Natural killer cell treated with Interleukin-12 subunit alpha and Interleukin-12 subunit beta and Interleukin-15 and Interleukin-18, amount 100 ng/mL, for 72 hours (primary cell): ENCODE data around the gene PCMTD2. TPM values are rescaled to one million over a fixed set of nuclear protein-coding genes. Genes with fewer than 3 reads are reported as not detected.
"Not testable (repeated sequence)": the region's sequence is repeated elsewhere in the genome, so short reads cannot be mapped to it uniquely, and the experiment has no call there.

Experiments
- ATAC-seq, 2 donors: fragments of 150-1000 bp; cut with Tn5 transposase in 1 of 2; sonication (Bioruptor Pico), chemical (Tn5 transposase) in 1 of 2; 2 replicates each; pipeline ENCODE4 v1.10.0; 2021
- DNase-seq: peaks from one replicate; pipeline ENCODE4 v3.0.0; 2022; ENCODE audit warnings: low spot score
- H3K27ac Mint-ChIP-seq, 2 donors: 1 replicate in 1 of 2; 2 replicates in 1 of 2; pipeline ENCODE4 v1.8.0; 2022; ENCODE audit warnings: mixed read lengths in 2 of 2, mild to moderate bottlenecking in 1 of 2, moderate library complexity in 1 of 2
- H3K27me3 Mint-ChIP-seq, 2 donors: 1 replicate in 1 of 2; 2 replicates in 1 of 2; pipeline ENCODE4 v1.8.0; 2022; ENCODE audit warnings: mixed read lengths in 2 of 2
- H3K36me3 Mint-ChIP-seq: one replicate; pipeline ENCODE4 v1.8.0; 2022; ENCODE audit warnings: mixed read lengths
- H3K4me1 Mint-ChIP-seq, 2 donors: 1 replicate in 1 of 2; 2 replicates in 1 of 2; pipeline ENCODE4 v1.8.0; 2022; ENCODE audit warnings: low read depth in 2 of 2, mixed read lengths in 2 of 2, mild to moderate bottlenecking in 1 of 2
- H3K4me3 Mint-ChIP-seq: one replicate; pipeline ENCODE4 v1.8.0; 2022; ENCODE audit warnings: mixed read lengths
- H3K9me3 Mint-ChIP-seq: 2 replicates; pipeline ENCODE4 v1.8.0; 2022; ENCODE audit warnings: mixed read lengths
- total RNA-seq, 2 donors: library from RNA; stranded (reverse); gene quantifications; one replicate each; pipeline ENCODE4 v1.2.3, GENCODE V29; 2022

The PCMTD2 gene
- total RNA-seq, 2 donors from 2014 or later = 17.4 to 21.8 TPM

- Mint-ChIP-seq H3K36me3 (no peaks in the 10 kb centered on the region), H3K4me3 (no peak overlapping the region), H3K27ac (no peak overlapping the region), H3K27me3 (peaks cover 0 to 4% of the 10 kb centered on the region in 2 donors), H3K9me3 (no peaks in the 10 kb centered on the region), H3K4me1 (no peaks in the 10 kb centered on the region)
- DNase-seq (no peak), ATAC-seq (no peak)
Observed at GRCh38 chr20:64228751-64229506, 26.6 kb upstream of the PCMTD2 start.

- no peak for DNase-seq
- Mint-ChIP-seq H3K9me3 (no peaks in the 10 kb centered on the region), H3K36me3 (no peaks in the 10 kb centered on the region), H3K27me3 (peaks cover 0 to 4% of the 10 kb centered on the region in 2 donors), H3K27ac (no peak overlapping the region), H3K4me3 (no peak overlapping the region), H3K4me1 (no peaks in the 10 kb centered on the region)
- ATAC-seq = no peak
Observed at GRCh38 chr20:64229507-64230061, 26.0 kb upstream of the PCMTD2 start.

- ATAC-seq = no peak
- no peaks in the 10 kb centered on the region for H3K9me3 Mint-ChIP-seq
- peaks cover 0 to 4% of the 10 kb centered on the region in 2 donors for H3K27me3 Mint-ChIP-seq
- no peak overlapping the region for H3K27ac Mint-ChIP-seq
- no peaks in the 10 kb centered on the region for H3K36me3 Mint-ChIP-seq
- no peaks in the 10 kb centered on the region for H3K4me1 Mint-ChIP-seq
- H3K4me3 Mint-ChIP-seq = no peak overlapping the region
- DNase-seq = no peak
Observed at GRCh38 chr20:64230461-64231145, 24.9 kb upstream of the PCMTD2 start.

DNA sequence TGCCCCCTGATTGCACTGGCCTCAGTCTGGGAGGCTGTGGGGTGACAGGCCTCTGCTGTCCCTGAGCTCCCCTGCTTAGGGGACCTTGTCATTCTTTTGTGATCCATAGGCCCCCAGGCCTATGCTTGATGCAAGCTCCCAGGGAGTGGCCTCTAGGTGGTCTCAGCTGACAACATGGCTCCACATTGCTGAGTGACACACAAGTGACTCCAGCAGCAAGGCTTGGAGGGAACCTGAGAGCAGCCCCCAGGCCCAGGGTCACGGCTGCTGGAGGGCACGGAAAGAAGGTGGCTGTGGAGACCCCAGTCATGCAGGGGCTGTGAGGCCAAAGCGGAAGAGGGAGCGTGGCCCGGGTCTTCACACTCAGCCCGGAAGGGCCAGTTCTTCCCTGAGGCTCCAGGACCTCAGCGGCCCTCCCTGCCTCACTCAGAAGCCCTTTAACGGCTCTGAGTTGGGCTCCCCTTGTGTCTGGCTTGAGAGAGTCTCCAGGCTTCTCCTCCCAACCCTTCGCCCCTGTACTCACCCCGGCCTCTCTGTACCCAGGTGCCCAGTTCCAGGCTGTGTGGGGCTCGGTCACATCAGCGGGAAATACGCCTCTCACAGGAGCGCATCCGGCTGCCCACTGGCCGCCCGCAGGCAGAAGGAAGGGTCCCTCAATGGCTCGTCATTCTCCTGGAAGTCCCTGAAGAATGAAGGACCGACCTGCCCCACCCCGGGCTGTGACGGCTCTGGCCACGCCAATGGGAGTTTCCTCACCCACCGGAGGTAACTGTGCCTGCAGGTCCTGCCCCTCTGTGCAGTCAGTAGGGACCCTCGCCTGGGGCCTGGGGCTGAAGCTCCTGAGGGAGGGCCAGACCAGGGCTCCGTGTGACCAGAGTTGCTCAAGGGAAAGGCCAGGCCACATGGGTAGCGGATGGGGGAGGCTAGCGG, 23.7 kb upstream of the PCMTD2 start:
- no peaks in the 10 kb centered on the region for H3K4me1 Mint-ChIP-seq
- H3K27ac Mint-ChIP-seq = no peak overlapping the region
- H3K9me3 Mint-ChIP-seq = no peaks in the 10 kb centered on the region
- H3K36me3 Mint-ChIP-seq = no peaks in the 10 kb centered on the region
- H3K4me3 Mint-ChIP-seq = no peak overlapping the region
- DNase-seq (no peak), ATAC-seq (peak; percentile 39 to 41)
- peaks cover 0 to 4% of the 10 kb centered on the region in 2 donors for H3K27me3 Mint-ChIP-seq

GRCh38 chr20:64232794-64233193, 22.8 kb upstream of the PCMTD2 start:
- H3K4me1 Mint-ChIP-seq = no peaks in the 10 kb centered on the region
- ATAC-seq = no peak
- H3K27ac Mint-ChIP-seq = no peak overlapping the region
- no peak overlapping the region for H3K4me3 Mint-ChIP-seq
- peaks cover 0 to 4% of the 10 kb centered on the region in 2 donors for H3K27me3 Mint-ChIP-seq
- no peaks in the 10 kb centered on the region for H3K36me3 Mint-ChIP-seq
- no peak for DNase-seq
- no peaks in the 10 kb centered on the region for H3K9me3 Mint-ChIP-seq

DNA sequence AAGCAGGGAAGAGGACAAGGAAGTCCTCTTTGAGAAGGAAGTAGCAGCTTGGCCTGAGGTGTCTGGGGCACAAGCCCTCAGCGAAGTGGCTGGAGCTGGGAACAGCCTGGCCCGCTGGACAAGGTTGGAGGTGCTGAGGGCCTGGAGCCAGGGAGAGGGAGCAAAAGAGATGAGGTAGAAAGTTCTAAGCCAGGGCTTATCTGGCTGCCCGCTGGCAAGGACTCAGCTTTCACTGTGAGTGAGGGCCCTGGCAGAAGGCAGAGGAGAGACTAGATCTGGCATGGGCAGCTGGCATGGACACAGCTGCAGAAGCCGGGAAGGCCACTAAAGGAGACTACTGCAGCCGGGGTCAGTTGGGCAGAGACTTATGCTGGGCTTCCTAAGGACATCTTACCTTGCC, 21.8 kb upstream of the PCMTD2 start:
- Mint-ChIP-seq H3K4me3 (no peak overlapping the region), H3K27me3 (no peaks in the 10 kb centered on the region), H3K27ac (no peak overlapping the region), H3K9me3 (no peaks in the 10 kb centered on the region), H3K4me1 (no peaks in the 10 kb centered on the region), H3K36me3 (no peaks in the 10 kb centered on the region)
- no peak for ATAC-seq
- DNase-seq = peak; percentile 25

GRCh38 chr20:64234291-64234791, 21.2 kb upstream of the PCMTD2 start:
- Mint-ChIP-seq H3K9me3 (no peaks in the 10 kb centered on the region), H3K4me3 (no peak overlapping the region), H3K4me1 (no peaks in the 10 kb centered on the region), H3K27ac (no peak overlapping the region), H3K36me3 (no peaks in the 10 kb centered on the region), H3K27me3 (no peaks in the 10 kb centered on the region)
- ATAC-seq (no peak), DNase-seq (peak; percentile 38)

DNA sequence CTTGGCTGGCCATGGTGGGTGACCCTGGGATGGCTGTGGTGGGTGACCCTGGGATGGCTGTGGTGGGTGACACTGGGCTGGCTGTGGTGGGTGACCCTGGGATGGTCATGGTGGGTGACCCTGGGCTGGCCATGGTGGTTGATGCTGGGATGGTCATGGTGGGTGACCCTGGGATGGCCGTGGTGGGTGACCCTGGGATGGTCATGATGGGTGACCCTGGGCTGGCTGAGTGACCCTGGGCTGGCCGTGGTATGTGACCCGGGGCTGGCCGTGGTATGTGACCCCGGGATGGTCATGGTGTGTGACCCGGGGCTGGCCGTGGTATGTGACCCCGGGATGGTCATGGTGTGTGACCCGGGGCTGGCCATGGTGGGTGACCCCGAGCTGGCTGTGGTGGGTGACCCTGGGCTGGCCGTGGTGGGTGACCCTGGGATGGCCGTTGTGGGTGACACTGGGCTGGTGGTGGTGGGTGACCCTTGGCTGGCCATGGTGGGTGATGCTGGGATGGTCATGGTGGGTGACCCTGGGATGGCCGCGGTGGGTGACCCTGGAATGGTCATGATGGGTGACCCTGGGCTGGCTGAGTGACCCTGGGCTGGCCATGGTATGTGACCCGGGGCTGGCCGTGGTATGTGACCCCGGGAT, 20.5 kb upstream of the PCMTD2 start:
- not testable (repeated sequence) for H3K27ac Mint-ChIP-seq, H3K4me1 Mint-ChIP-seq, H3K4me3 Mint-ChIP-seq, ATAC-seq, H3K9me3 Mint-ChIP-seq, H3K27me3 Mint-ChIP-seq, H3K36me3 Mint-ChIP-seq
- peak; percentile 16 for DNase-seq

GRCh38 chr20:64236137-64237088, 19.1 kb upstream of the PCMTD2 start:
- ATAC-seq (no peak), DNase-seq (peak; percentile 15)
- Mint-ChIP-seq H3K4me3 (no peak overlapping the region), H3K27ac (no peak overlapping the region), H3K36me3 (no peaks in the 10 kb centered on the region), H3K4me1 (no peaks in the 10 kb centered on the region), H3K9me3 (no peaks in the 10 kb centered on the region), H3K27me3 (no peaks in the 10 kb centered on the region)

GRCh38 chr20:64237316-64237715, 18.2 kb upstream of the PCMTD2 start:
- no peaks in the 10 kb centered on the region for H3K9me3 Mint-ChIP-seq
- no peak overlapping the region for H3K27ac Mint-ChIP-seq
- peak; percentile 20 for DNase-seq
- no peaks in the 10 kb centered on the region for H3K36me3 Mint-ChIP-seq
- ATAC-seq = no peak
- no peak overlapping the region for H3K4me3 Mint-ChIP-seq
- H3K27me3 Mint-ChIP-seq = peaks cover 0 to 2% of the 10 kb centered on the region in 2 donors
- no peaks in the 10 kb centered on the region for H3K4me1 Mint-ChIP-seq

- DNase-seq = peak; percentile 44
- no peak overlapping the region for H3K27ac Mint-ChIP-seq
- H3K4me3 Mint-ChIP-seq = no peak overlapping the region
- no peaks in the 10 kb centered on the region for H3K4me1 Mint-ChIP-seq
- H3K27me3 Mint-ChIP-seq = peaks cover 0 to 3% of the 10 kb centered on the region in 2 donors
- no peaks in the 10 kb centered on the region for H3K9me3 Mint-ChIP-seq
- H3K36me3 Mint-ChIP-seq = no peaks in the 10 kb centered on the region
- ATAC-seq = no peak
Observed at GRCh38 chr20:64238115-64238825, 17.3 kb upstream of the PCMTD2 start.
